T1000 (cell line): ENCODE measurements around the gene CERKL.
"Not testable (repeated sequence)": the region's sequence is repeated elsewhere in the genome, so short reads cannot be mapped to it uniquely, and the experiment has no call there.

Experiments used
- DNase-seq: peaks from one replicate; lab custom pipeline; 2025; ENCODE audit warnings: mixed read lengths; lab: John Stamatoyannopoulos, UW

Gene CERKL, protein sequence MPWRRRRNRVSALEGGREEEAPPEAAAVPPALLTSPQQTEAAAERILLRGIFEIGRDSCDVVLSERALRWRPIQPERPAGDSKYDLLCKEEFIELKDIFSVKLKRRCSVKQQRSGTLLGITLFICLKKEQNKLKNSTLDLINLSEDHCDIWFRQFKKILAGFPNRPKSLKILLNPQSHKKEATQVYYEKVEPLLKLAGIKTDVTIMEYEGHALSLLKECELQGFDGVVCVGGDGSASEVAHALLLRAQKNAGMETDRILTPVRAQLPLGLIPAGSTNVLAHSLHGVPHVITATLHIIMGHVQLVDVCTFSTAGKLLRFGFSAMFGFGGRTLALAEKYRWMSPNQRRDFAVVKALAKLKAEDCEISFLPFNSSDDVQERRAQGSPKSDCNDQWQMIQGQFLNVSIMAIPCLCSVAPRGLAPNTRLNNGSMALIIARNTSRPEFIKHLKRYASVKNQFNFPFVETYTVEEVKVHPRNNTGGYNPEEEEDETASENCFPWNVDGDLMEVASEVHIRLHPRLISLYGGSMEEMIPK

DNA sequence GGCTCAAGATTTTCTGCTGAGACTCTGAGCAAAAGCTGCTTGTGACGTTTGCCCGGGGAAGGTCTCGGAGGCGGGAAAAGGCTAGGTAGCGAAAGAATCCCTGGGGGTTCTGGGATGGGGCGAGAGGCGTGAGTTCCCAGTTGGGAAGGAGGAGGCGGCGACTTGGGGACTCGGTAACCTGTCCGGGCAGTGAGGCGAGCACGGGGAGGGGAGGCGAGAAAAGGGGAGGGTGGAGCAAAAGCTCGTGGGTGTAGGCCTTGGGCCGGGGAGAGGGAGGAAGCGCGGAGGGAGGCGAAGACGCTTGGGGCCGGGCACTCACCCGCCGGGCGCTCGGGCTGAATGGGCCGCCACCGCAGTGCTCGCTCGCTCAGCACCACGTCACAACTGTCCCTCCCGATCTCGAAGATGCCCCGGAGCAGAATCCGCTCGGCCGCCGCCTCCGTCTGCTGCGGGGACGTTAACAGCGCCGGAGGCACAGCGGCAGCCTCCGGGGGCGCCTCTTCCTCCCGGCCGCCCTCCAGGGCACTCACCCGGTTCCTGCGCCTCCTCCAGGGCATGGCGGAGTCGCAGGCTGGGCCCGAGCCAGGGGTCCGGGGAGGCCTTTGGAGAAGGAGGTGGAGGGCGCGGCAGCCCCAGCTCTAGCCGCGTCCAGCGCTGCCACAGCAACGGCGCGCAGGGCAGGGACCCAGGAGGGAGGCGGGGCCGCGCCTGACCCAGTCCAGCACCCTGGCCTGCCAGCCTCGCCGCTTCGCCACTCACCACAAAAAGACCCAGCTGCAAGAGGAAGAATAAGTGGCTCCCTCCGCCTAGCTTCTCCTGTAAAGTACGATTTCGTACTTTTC, at the start of gene CERKL:
TSS of gene CERKL (minus strand) at position 656 of the 842 bp plus-strand sequence. CDS start at position 557, 99 bp downstream.
- DNase-seq: peak; percentile 62

DNA sequence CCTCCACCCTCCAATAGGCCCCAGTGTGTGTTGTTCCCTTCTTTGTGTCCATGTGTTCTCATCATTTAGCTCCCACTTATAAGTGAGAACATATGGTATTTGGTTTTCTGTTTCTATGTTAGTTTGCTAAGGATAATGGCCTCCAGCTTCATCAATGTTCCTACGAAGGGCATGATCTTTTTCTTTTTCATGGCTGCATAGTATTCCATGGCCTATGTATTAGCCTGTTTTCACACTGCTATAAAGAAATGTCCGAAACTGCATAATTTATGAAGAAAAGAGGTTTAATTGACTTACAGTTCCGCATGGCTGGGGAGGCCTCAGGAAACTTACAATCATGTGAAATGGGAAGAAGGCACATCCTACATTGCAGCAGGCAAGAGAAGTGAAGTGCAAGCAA, 45.6 kb upstream of the CERKL start:
- not testable (repeated sequence) for DNase-seq

DNA sequence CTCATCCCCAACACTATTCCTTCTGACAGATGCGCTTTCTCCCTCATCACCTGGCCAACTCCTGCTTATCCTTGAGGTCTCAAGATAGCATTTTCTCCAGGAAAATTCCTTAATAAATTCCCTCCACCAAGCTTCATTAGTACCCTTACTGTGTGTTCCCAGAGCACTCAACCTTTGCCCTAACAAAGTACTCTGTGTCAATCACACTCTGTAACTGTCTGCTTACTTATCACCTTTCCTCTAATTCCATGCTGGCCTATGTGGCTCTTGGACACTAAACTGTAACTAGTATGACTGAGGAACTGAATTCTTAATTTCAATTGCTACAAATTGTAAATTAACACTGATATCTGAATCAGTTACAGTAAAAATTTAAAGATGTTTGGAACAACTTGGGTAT, 41.3 kb upstream of the CERKL start:
- no peak for DNase-seq

DNA sequence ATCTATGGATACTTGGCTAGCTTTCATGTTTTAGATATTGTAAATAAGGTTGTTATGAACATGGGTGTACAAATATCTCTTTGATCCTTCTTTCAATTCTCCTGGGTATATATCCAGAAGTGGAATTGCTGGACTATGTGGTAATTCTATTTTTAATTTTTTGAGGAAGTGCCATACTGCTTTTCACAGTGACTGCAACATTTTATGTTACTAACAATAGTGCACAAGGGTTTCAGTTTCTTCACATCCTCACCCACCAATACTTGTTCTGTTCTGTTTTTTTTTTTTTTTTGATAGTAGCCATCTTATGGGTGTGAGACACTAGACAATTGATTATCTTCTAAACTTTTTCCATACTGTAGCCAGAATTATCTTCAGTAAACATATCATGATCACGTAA, 40.7 kb upstream of the CERKL start:
- DNase-seq: no peak

DNA sequence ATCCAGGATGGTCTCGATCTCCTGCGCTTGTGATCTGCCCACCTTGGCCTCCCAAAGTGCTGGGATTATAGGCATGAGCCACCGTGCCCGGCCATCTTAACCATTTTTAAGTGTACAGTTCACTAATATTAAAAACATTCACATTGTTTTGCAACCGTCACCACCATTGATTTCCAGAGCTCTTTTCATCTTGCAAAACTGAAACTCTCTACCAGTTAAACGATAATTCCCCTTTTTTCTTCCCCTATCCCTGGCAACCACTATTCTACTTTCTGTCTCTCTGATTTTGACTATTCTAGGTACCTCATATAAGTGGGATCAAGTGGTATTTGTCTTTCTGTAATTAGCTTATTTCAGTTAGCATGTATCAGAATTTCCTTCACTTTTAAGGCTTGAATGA, 40.2 kb upstream of the CERKL start:
- no peak for DNase-seq

DNA sequence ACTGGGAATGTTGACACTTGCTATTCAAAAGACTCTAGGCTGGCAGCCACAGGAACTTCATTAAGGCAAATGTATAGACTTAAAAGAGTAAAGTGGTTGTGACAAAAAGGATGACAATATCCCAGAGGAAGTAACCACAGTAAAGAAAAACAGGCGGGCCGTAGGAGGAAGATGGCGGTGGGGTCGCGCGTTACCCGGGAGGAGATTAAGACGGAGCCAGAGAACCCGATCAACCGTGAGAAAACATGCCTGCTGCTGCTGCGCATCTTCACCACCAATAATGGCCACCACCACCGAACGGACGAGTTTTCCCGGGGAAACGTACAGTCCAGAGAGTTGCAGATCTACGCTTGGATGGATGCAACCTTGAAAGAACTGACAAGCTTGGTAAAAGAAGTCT, 37.4 kb upstream of the CERKL start:
- DNase-seq: no peak

DNA sequence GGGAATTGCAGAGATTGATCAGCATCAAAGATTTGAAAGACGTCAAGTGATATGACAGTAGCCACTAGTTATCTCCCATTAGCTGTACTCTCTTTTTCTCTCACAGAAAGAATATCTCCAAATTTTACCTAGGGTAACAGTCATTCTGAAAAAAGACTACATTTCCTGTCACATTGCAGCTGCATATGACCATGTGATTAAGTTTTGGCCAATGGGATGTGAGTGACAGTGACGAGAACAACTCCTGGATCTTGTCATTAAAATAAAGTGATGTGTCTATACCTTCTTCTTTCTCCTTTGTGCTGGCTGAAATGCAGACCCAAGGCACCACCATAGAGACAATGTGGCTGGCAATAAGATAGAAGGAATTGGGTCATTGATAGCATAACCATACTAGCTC, 34.0 kb upstream of the CERKL start:
- no peak for DNase-seq

DNA sequence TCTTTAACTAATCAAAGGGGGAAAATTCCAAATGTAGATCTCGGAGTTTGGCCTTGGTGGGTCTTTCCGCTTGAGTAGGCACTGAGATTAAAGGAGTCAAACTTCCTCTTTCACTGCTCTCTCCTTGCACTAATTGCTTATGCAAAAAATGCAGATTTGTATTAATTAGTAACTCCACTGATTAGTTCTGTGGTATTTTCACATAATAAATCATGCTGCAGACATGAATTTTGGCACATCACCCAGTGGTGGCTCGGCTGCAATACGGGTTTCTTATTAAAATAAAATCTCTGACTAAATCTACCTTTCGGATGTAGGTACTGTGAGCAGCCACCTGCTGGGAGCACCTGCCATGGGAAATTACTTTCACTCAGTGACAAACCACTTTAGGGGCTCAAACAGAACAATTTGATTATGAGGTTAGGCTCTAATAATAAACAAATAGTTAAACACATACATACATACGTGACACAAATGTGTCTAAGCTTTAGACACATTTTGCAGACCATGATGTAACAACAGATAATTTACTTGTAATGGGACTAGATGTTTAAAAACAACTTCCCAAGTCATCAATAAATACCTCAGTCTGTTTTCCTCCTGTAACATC, 29.8 kb upstream of the CERKL start:
- DNase-seq: no peak

DNA sequence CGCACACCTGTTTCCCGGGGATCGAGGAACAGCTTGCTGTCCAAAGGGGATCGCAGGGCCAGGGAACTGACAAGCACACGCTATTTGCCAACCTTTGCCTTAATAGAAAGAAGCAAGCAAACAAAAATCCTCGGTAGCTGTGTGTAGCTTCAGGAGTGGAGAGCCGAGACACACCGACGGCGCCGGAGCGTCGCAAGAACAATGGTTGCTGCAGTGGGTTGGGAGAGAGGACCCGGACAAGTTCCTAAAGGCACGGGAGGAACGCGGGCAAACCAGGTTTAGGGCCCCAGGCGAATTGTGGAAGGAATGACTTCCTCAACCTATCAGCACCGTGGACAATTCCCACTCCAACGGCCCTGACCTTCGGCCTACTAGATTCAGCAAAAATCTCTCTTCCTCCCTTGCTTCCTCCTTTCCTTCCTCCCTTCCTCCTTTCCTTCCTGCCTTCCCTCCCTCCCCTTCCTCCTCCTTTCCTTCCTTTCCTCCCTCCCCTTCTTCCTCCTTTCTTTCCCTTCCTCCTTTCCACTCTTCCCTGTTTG, 28.3 kb upstream of the CERKL start:
- no peak for DNase-seq

DNA sequence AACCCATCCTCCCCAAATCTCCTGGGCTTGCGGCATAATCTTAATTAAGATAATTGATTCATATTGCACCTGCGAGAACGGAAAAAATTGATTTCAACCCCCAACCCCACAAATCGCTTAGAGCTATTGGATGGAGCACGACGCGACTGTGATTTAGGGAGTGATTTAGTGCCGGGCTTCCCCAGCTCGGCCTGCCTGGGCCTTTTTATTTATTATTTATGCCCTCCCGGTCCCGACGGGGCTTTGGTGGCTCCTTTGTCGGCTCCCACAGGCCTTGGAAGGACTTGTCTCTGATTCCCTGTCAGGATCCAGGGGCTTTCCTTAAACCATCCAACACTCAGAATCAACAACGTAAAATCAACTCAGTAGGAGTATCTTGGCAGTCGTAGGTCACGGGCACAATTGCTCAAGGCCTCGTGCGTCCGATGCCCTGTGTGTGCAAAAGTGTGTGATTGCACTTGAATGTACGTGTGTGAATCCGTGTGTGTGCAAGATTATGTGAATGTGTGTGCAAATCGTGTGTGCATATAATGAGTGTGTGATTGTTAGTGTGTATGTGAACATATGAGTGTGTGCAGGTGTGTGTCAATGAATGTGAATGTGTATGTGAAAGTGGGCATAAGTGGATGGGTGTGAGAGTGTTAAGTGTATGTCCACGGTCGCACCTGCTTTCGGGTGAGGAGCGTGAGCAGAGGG, 27.7 kb upstream of the CERKL start:
- no peak for DNase-seq

DNA sequence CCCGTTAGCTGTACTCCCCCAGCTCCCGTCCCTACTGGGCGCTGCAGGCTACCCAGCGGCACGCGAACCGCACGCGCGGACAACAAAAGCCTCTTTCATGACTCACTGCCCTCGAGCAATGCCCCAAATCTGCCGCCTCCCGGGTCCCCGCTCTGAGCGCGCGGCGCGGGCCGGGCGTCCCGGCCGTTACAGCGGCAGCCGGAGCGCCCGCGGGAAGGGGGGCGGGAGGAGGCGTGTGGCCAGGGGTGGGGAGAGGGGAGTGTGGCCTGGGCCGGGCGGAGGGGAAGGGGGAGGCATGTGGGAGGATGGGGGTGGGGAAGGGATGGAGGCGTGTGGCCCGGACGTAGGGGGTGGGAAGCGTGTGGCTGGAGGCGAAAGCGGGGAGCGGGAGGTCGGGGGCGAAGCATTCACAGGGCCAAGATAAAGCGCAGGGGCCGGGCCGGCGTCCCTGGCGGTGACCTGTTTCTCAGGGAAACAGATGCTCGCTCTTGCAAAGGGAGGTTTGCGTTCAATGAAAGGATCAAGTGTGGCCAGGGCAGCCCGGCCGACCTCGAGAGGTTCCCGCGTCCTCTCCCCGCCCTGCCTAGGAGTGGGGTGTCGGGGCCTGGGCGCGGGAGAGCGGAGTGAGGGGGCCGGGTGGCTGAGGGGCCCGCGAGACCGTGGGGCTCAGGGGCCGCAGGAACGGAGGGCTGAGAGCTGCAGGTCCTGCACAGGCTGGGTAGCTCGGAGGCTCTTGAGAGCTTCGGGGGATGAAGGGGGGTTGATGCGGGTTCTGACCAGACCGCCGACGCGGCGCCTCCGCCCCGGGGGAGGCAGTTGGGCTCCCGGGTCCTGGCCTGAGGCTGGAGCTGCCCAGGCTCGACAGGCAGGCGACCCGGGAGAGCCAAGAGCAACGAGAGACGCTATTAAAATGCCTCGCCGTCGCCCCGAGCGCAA, 26.9 kb upstream of the CERKL start:
- DNase-seq: peak; percentile 61

DNA sequence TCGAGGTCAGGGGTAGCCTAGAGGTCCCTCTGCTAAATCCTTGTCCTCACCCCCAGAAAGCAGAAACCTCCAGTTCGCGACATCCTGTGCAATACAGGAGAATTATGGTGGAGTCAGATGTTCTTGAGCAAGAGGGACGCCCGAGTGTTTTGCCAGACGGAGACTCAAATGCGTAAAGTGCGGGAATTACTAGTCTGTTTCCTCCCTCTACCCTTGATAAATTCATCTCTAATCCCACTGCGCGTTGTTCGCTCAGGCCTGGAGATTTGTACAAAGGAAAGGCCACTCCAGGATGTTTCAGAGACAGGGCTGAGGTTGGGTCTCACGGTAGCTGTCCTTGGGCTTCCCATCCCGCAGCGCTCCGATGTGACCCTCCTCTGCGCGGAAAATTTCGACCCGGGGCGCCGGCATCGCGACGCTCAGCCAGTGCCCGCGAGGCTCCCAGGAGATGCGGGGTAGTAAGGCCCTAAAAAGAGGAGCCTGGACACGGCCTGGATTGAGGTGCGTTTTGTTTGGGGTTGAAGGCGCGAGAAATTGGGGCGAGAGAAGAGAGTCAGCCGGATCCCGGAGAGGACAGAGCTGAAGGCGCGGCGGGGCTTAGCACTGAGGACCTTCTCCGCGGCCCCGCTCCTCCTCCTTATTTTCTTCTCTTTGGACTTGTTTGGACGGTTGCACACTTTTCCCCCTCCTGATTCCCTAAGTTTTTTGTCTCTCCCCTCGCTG, 26.1 kb upstream of the CERKL start:
- no peak for DNase-seq

DNA sequence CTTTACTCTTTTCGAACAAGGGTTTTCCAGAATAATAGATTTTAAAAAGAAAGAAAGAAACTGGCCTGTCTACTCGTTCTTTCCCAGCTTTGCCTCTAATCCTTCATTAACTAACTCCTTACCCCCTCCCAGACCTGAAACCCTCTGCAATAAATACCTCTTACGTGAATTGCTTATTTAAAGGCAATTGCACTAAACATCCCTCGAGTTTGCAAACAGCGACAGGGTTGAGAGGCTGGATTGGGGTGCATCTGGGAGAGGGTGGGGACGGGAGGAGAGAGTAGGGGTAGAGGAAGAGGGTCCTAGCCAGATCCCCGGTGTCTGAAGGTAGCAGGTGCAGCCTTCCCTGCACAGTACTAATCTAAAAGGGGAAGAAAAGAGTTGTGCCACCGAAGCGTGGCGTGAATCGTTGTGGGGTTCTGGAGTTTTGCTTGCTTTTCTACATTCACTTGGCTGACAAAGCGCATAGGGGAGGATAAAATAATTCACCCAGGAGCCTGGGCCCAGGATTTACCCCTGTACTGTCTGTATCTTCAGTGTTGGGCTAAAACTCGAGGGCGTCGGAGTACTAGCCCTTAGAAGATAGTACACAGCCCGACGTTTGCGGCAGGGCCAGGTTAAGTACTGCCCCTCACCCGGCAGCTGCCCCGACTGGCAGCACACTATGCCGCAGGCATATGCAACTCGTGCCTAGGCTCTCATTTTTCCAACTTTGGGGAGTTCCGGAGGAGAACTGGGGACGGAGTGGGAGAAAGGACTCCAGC, 25.3 kb upstream of the CERKL start:
- DNase-seq: no peak

DNA sequence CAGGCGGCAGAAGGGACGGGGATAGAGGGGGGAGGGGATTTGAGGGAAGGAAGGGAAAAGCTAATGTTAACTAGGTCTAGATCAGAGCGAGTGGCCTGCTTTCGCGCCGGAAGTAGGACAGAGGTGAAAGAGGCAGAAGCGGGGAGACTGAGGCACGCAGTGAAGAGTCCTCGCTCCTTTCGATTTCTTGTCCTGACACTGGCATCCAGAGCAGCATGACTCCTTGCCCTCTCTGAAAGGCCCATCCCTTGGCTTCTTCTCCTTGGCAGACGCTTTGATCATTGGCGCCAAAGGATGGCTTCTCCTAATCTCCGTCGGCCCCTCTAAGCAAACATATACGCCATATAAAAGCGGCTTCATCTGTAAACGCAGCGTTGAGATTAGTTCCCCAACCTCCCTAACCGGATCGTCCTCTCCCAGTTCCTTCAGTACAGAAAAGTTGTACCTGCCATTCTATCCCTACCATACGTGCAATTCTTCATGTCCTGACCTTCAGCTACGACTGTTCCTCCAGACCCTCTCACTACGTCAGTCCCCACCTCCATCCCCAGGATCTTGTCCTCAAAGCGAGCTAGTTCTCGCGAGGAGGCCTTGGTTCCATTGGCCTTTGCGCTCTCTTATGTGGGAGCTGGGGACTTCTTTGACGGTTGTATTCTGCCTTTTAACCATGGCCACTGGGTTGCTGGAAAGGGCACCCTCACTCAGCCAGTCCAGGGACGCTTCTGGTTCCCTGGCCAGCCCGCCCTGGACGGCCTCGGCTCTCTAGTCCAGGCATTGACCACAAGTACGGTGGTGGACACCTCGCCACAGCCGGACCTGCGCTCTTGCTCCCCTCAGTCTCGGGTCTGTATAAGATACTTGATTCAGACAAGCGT, 24.3 kb upstream of the CERKL start:
- DNase-seq: no peak

DNA sequence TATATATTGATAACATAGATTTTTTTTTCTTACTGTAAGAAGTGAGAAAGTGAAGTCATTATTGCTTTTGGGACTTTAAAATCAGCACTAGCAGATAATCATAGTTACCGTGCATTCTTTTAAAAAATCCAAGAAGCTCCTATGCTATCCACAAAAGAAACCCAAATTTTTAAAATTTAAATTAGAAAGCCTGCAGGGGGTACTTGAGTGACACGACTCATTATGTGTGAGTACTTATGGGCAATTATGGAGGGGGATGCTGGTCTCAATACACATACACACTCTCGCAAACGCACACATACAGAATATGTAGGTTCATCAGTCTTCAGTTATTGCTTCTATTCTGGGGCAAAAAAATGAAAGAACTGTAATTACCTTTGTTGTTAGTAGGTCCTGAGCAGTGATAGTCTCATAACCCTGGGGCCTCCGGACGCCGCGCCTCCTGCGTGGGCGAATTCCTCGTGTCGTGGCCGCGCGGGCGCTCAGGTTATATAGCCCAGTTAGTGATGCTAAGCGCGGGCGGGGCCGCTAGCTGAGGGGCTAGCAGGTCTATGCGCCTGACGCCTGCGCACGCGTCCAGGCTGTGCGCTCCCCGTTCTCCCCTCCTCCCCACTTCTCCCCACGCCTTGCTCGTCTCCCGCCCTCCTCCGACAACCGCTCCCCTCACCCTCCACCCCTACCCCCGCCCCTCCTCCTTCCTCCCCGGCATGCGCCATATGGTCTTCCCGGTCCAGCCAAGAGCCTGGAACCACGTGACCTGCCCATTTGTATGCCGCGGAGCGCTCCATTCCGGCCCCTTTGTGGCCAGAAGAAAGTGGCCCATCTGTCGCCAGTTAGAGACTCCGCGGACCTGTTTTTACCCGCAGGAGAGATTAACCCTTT, 23.4 kb upstream of the CERKL start, which contains the start of gene NEUROD1:
TSS of gene NEUROD1 (minus strand) at position 463 of the 882 bp plus-strand sequence. CDS start 1,657 bp downstream, outside the sequence.
- no peak for DNase-seq

DNA sequence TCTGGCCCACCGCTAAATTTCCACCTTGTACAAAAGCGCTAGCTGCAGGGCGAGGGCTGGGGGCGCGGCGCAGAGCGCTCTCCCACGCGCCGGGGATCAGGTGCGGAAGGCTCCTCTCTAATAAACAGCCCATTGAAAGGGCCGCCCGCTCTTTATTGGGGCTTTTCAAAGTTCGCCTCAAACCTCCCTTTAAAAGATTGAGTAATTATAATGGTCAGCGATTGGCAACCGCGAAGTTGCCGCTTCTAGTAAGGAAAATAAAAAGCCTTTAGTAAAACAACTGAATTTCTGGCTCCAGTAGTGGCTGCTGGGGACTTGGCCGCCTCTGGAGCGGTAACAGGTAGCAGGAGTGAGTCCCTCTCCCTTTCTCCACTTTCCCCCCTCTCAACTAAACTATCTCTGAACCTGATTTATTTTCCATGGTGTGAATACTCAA, 22.7 kb upstream of the CERKL start:
- no peak for DNase-seq
